ENCODE results near the gene RBKS. TPM values are rescaled to one million over a fixed set of nuclear protein-coding genes. Genes with fewer than 3 reads are reported as not detected.

RBKS gene
- total and polyA plus RNA-seq, 2 of the 13 experiments (the other 11 are each of a cell fraction or from before 2014, with no cell fraction given) = 7.7 to 8.3 TPM

GRCh38 chr2:27875089-27875881 lies 14.9 kb downstream of the RBKS start:
- Histone ChIP-seq H3K36me3 (replicated peaks in 1 of 2; ENCODE audit: control insufficient read depth in 1 of 2, insufficient read depth in 2 of 2, low read length in 2 of 2) (no peaks in the 10 kb centered on the region; a peak in 1 of 5 replicates), H3K4me3 (replicated peaks in 1 of 3; ENCODE audit: insufficient read depth in 1 of 3, low read depth in 2 of 3, low read length in 3 of 3) (no peak overlapping the region), H3K4me2 (ENCODE audit: low read depth, low read length) (peak overlapping the region; percentile 0; the same call in 1 of the 2 replicates), H3K9ac (ENCODE audit: insufficient read depth, low read depth, low read length) (no peak overlapping the region), H3K9me3 (ENCODE audit: low read length) (peaks cover 13% of the 10 kb centered on the region), H3K4me1 (ENCODE audit: insufficient read depth, low read length) (peaks cover 30% of the 10 kb centered on the region), H3K27ac (ENCODE audit: extremely low read length, insufficient read depth, low read length) (peak overlapping the region; percentile 5), H3K79me2 (ENCODE audit: insufficient read depth, low read length) (no peaks in the 10 kb centered on the region), H4K20me1 (ENCODE audit: insufficient read depth, low read length) (no peaks in the 10 kb centered on the region), H3K27me3 (ENCODE audit: control insufficient read depth in 1 of 2, insufficient read depth in 2 of 2, low read length in 2 of 2) (no peaks in the 10 kb centered on the region), H2AFZ (ENCODE audit: low read length) (no peak overlapping the region)
- peak; percentile 91 for ATAC-seq
- peak; percentile 84 for DNase-seq (ENCODE audit: low spot score)
- 44% methylated on average over 9 of the region's 9 CpGs for WGBS (ENCODE audit: low lambda C conversion rate)
- ChIA-PET CTCF (ENCODE audit: low intra/inter-chr PET ratio, low total read pairs) (no interaction called here), POLR2A (interaction anchor here (0.8 to 1.7 kb wide), 10 partner anchors 10 to 522 kb away, joined by 3 to 13 read pairs (median 4); partner anchors contain the start of genes BABAM2, FOSL2 and RBKS)
- intact Hi-C loops (cut with micrococcal nuclease; ENCODE audit: unreplicated experiment) (no loop called here), in situ Hi-C loops (cut with HindIII; ENCODE audit: extremely low pct_ligation_motif_present, low pct_unique_long_range_greater_than_20kb) (no loop called here)
- FAIRE-seq = no peak
- no TSS peak for BruUV-seq (replicated peaks)
- no peak for TF ChIP-seq SRF (IDR thresholded peaks at IDR 0.05; ENCODE audit: low read depth, low read length)
- TF ChIP-seq ZNF552 (CRISPR knock-in tag; IDR thresholded peaks at IDR 0.05; ENCODE audit: borderline replicate concordance) = no peak
- peak; percentile 82 for TF ChIP-seq FOXP1 (IDR thresholded peaks at IDR 0.05)
- TF ChIP-seq FOXP1 (CRISPR knock-in tag; IDR thresholded peaks at IDR 0.05) = peak; percentile 98
- TF ChIP-seq ZNF609 (CRISPR knock-in tag; IDR thresholded peaks at IDR 0.05; ENCODE audit: borderline replicate concordance) = peak; percentile 79; the same call in 1 of the 2 replicates
- no peak for TF ChIP-seq MLX (CRISPR knock-in tag; IDR thresholded peaks at IDR 0.05)
- no peak; the same call in 1 of the 2 replicates for TF ChIP-seq ZNF792 (CRISPR knock-in tag; IDR thresholded peaks at IDR 0.05)
- peak; percentile 54; the same call in 1 of the 2 replicates for TF ChIP-seq ZMYM3 (CRISPR knock-in tag; IDR thresholded peaks at IDR 0.05)
- TF ChIP-seq LCORL (IDR thresholded peaks at IDR 0.05) = peak; percentile 46; the same call in 1 of the 2 replicates
- TF ChIP-seq LCORL (CRISPR knock-in tag; IDR thresholded peaks at IDR 0.05) = peak; percentile 49; the same call in 1 of the 2 replicates
- TF ChIP-seq SKI (IDR thresholded peaks at IDR 0.05; ENCODE audit: partially characterized antibody) = peak; percentile 98
- TF ChIP-seq NCOR1 (IDR thresholded peaks at IDR 0.05; ENCODE audit: borderline replicate concordance, low read length) = peak; percentile 93; the same call in 1 of the 2 replicates
- TF ChIP-seq DPF2 (CRISPR knock-in tag; IDR thresholded peaks at IDR 0.05; ENCODE audit: borderline replicate concordance, low read depth) = peak; percentile 76; the same call in 1 of the 2 replicates
- peak; percentile 90 for TF ChIP-seq FOXA3 (CRISPR knock-in tag; IDR thresholded peaks at IDR 0.05)
- 0 out of 2 replicates have a peak, but pooled peaks have one; percentile 26 for TF ChIP-seq PHF8 (CRISPR knock-in tag; IDR thresholded peaks at IDR 0.05)
- TF ChIP-seq PAXIP1 (CRISPR knock-in tag; conservative IDR thresholded peaks at IDR 0.05) = peak; percentile 90

All from HepG2 (cell line).